Thyroid gland (tissue), 4 donors: ENCODE measurements around the gene MYO9B. TPM values are rescaled to one million over a fixed set of nuclear protein-coding genes. Genes with fewer than 3 reads are reported as not detected.
"Not testable (repeated sequence)": the region's sequence is repeated elsewhere in the genome, so short reads cannot be mapped to it uniquely, and the experiment has no call there.

Experiments used
- DNase-seq, 2 donors: peaks; one replicate each; pipeline ENCODE4 v3.0.0-alpha.2; 2019
- H3K27ac ChIP-seq, 3 donors: fragments of 200-600 bp; sonication (generic); 1 replicate in 2 of 3; 2 replicates in 1 of 3; pipeline ENCODE4 v1.5.1; 2016 to 2019; ENCODE audit warnings: mild to moderate bottlenecking in 1 of 3, moderate library complexity in 1 of 3
- H3K27me3 ChIP-seq: fragments of 200-600 bp; sonication (generic); one replicate; pipeline ENCODE4 v1.5.1; 2019
- H3K36me3 ChIP-seq, 2 donors: fragments of 200-600 bp; sonication (generic); one replicate each; pipeline ENCODE4 v1.5.1; 2016 to 2019
- H3K4me1 ChIP-seq, 2 donors: fragments of 200-600 bp; sonication (generic); one replicate each; pipeline ENCODE4 v1.5.1; 2017 to 2019
- H3K4me3 ChIP-seq, 3 donors: fragments of 200-600 bp; sonication (generic); replicated peaks in 1 of 3; 1 replicate in 2 of 3; 2 replicates in 1 of 3; pipeline ENCODE4 v1.5.1; 2016; ENCODE audit warnings: mild to moderate bottlenecking in 1 of 3
- H3K9me3 ChIP-seq: fragments of 200-600 bp; sonication (generic); one replicate; pipeline ENCODE4 v1.5.1; 2017
- POLR2A ChIP-seq, 2 donors: fragments of 450-650 bp; IDR thresholded peaks; one replicate each; pipeline ENCODE4 v1.6.1; 2017; ENCODE audit warnings: antibody characterized with exemption in 2 of 2, mild to moderate bottlenecking in 2 of 2, moderate library complexity in 1 of 2
- WGBS, 2 donors: methylation state at CpG; one replicate each; pipeline ENCODE4 v1.1.5; 2017; 5-methylcytosine and 5-hydroxymethylcytosine counted together
- intact Hi-C: fragments of 100-400 bp; cut with DNase I; formaldehyde crosslinking; loops from one replicate; pipeline ENCODE4 v1.15.1; 2023
- total RNA-seq, 4 donors: library from RNA; depleted of rRNA; stranded (reverse); fragments of >200 nt; gene quantifications; one replicate each; pipeline ENCODE4 v1.2.3, GENCODE V29; 2016
- TF ChIP-seq, protein P1 (sequence below), 6 experiments: fragments of 200-600 bp in 3 of 6; fragments of 450-650 bp in 3 of 6; sonication (generic) in 3 of 6; IDR thresholded peaks; one replicate each; pipeline ENCODE4 v1.5.1; 2016 to 2019; ENCODE audit warnings: antibody characterized with exemption in 6 of 6, mild to moderate bottlenecking in 2 of 6, inconsistent platforms in 1 of 6, moderate library complexity in 1 of 6

MYO9B gene
- total RNA-seq, 4 donors from 2014 or later = 33.7 to 52.9 (median 44.6) TPM

DNA sequence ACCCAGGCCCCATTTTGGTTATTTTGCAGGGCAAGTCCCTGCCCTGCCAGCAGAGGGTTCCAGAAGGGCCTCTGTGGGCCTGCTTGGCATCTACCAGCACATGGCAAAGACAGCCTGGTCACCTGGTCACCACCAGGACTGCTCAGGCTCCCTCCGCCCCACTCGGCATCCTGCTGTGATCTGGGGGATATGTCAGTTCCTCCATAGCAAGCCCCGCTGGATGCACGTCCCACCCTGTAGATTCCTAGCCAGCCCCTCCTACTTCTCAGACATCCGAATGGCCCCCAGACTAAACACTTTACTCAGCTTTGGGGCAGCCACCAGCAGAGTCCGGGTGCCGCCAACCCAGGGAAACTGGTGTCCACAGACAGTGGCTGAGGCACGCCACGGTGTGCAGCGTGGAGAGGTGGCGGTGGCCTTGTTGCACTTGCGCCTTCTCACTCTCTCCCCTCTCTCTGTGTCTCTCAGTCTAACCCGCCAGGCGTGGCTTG lies 107.7 kb downstream of the MYO9B start:
- intact Hi-C loops = no loop called here
- no peak for DNase-seq
- H3K27ac ChIP-seq = no peak overlapping the region
- H3K36me3 ChIP-seq = peaks cover 0 to 5% of the 10 kb centered on the region in 2 donors
- 90 to 93% methylated on average over 14 of the region's 14 CpGs for WGBS, 2 donors
- no peaks in the 10 kb centered on the region for H3K4me1 ChIP-seq
- H3K27me3 ChIP-seq = no peaks in the 10 kb centered on the region
- H3K9me3 ChIP-seq = no peaks in the 10 kb centered on the region
- no peak overlapping the region for H3K4me3 ChIP-seq
- TF ChIP-seq, protein P1, sequence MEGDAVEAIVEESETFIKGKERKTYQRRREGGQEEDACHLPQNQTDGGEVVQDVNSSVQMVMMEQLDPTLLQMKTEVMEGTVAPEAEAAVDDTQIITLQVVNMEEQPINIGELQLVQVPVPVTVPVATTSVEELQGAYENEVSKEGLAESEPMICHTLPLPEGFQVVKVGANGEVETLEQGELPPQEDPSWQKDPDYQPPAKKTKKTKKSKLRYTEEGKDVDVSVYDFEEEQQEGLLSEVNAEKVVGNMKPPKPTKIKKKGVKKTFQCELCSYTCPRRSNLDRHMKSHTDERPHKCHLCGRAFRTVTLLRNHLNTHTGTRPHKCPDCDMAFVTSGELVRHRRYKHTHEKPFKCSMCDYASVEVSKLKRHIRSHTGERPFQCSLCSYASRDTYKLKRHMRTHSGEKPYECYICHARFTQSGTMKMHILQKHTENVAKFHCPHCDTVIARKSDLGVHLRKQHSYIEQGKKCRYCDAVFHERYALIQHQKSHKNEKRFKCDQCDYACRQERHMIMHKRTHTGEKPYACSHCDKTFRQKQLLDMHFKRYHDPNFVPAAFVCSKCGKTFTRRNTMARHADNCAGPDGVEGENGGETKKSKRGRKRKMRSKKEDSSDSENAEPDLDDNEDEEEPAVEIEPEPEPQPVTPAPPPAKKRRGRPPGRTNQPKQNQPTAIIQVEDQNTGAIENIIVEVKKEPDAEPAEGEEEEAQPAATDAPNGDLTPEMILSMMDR (IDR thresholded peaks at IDR 0.05) = no peak
- no peak for TF ChIP-seq POLR2A (IDR thresholded peaks at IDR 0.05)

DNA sequence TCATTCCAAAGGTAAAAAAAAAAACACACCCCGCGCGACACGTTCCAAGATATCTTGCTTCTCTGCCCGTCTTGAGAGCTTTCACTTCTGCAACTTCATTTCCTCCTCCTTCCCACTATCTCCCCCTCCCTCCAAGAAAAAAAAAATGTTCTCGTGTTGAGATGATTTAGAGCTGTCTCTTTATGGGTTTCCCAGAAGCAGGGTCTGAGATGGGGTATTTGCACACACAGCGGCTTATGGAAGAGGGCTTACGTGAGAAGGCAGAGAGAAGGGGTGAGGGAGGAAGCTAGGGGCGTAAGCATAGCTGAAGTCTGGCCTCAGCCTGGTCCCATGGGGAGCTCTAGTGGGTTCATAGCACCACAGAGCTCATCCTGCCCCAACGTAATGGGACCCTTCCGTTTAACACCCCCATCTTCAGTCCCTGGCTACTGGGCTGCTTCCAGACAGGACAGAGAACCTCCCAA lies 108.3 kb downstream of the MYO9B start:
- no peak for DNase-seq
- no peak for TF ChIP-seq POLR2A (IDR thresholded peaks at IDR 0.05)
- TF ChIP-seq, protein P1 (IDR thresholded peaks at IDR 0.05) = no peak
- Histone ChIP-seq H3K4me1 (no peaks in the 10 kb centered on the region), H3K27me3 (no peaks in the 10 kb centered on the region), H3K27ac (no peak overlapping the region), H3K36me3 (peaks cover 0 to 5% of the 10 kb centered on the region in 2 donors), H3K9me3 (no peaks in the 10 kb centered on the region), H3K4me3 (no peak overlapping the region)
- intact Hi-C loops = no loop called here
- 74 to 85% methylated on average over 11 of the region's 11 CpGs for WGBS, 2 donors

DNA sequence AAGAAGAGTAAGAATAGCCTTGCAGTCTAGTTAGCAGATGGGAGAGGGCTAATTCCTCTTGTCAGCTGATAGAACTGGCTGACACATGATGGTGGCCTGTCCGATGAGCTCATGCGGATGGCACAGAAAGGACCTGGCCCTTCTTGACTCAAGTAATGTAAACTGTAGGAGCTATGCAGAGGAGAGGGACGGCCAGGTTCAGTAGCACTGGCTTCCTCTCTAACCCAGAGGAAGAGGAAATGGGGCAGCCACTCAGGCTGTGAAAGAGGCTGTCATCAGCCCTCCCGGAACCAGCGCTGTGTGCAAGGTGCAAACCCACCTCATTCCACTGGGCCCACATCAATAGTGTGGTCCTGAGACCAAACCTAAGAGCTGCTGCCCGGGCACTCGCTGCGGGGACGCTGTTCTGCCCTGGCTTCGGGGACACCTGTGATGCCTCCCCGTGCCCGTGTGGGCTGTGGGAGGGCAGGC lies 108.8 kb downstream of the MYO9B start:
- no peak for DNase-seq
- intact Hi-C loops = no loop called here
- no peaks in the 10 kb centered on the region for H3K4me1 ChIP-seq
- 91 to 93% methylated on average over 3 to 7 of the region's 12 CpGs for WGBS, 2 donors
- TF ChIP-seq, protein P1 (IDR thresholded peaks at IDR 0.05) = no peak
- TF ChIP-seq POLR2A (IDR thresholded peaks at IDR 0.05) = no peak
- peaks cover 3 to 5% of the 10 kb centered on the region in 2 donors for H3K36me3 ChIP-seq
- H3K9me3 ChIP-seq = no peaks in the 10 kb centered on the region
- H3K27me3 ChIP-seq = no peaks in the 10 kb centered on the region
- H3K4me3 ChIP-seq = no peak overlapping the region
- H3K27ac ChIP-seq = no peak overlapping the region

DNA sequence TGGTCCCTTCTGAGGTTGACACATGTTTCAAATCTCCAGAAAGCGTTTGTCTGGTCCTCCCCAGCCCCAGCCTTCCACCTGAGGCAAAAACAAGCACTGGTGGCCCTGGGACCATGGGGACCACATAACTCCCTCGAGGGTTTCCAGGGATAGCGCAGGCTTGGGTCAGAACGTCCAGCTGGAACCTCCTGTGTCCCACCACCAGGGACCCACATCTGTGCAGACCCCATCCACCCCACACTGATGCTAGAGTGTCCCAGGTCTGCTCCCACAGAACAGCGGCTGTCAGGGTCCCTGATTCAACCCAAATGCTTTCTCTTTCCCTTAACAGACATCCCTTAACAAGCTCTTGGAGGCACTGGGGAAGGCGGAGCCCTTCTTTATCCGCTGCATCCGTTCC lies 110.0 kb downstream of the MYO9B start:
- Histone ChIP-seq H3K4me1 (no peaks in the 10 kb centered on the region), H3K27ac (no peak overlapping the region), H3K9me3 (no peaks in the 10 kb centered on the region), H3K4me3 (no peak overlapping the region), H3K27me3 (no peaks in the 10 kb centered on the region), H3K36me3 (peaks cover 5% of the 10 kb centered on the region in 2 donors)
- TF ChIP-seq, protein P1 (IDR thresholded peaks at IDR 0.05) = no peak
- TF ChIP-seq POLR2A (IDR thresholded peaks at IDR 0.05) = no peak
- 83 to 96% methylated on average over 8 of the region's 8 CpGs for WGBS, 2 donors
- intact Hi-C loops = no loop called here
- no peak for DNase-seq

DNA sequence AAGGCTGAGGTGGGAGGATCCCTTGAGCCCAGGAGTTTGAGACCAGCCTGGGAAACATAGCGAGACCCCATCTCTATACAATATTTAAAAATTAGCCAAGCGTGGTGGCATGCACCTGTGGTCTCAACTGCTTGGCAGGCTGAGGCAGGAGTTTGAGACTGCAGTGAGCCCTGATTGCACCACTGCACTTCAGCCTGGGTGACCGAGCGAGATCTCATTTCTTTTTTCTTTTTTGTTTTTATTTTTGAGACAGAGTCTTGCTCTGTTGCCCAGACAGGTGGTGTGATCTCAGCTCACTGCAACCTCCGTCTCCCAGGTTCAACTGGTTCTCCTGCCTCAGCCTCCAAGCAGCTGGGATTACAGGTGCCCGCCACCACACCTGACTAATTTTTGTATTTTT lies 116.2 kb downstream of the MYO9B start:
- H3K27me3 ChIP-seq, H3K4me3 ChIP-seq, intact Hi-C loops, H3K4me1 ChIP-seq, DNase-seq, H3K9me3 ChIP-seq, H3K27ac ChIP-seq: not testable (repeated sequence)
- H3K36me3 ChIP-seq = peaks cover 31 to 51% of the 10 kb centered on the region in 2 donors
- 88 to 92% methylated on average over 6 of the region's 6 CpGs for WGBS, 2 donors
